Erythroblast (primary cell): ENCODE measurements around the gene SIGLEC8.

Source experiments
- GATA1 ChIP-seq: IDR thresholded peaks from 2 replicates; pipeline ENCODE4 v1.6.1; 2011; ENCODE audit warnings: low read depth, mild to moderate bottlenecking, control low read depth, low read length, moderate library complexity
- POLR2A ChIP-seq: IDR thresholded peaks from 2 replicates; pipeline ENCODE4 v1.6.1; 2011; ENCODE audit warnings: mild to moderate bottlenecking, low read length

DNA sequence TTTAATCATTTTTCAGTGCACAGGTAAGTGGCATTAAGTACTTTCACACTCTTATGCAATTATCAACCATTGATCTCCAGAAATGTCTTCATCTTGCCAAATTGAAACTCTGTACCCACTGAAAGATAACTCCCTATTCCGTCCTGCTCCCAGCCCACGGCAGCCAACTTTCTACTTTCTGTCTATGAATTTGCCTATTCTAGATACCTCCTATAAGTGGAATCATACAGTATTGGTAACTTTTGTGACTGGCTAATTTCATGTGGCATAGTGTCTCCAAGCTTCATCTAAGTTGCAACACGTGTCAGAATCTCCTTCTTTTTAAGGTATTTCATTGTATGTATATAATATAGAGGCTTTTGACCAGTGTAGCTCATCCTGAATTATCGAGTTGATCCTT lies 14.4 kb upstream of the SIGLEC8 start:
- TF ChIP-seq POLR2A (no peak), GATA1 (no peak)
